T-helper 17 cell (primary cell): Measurements from ENCODE around the gene HNRNPK. TPM values are rescaled to one million over a fixed set of nuclear protein-coding genes. Genes with fewer than 3 reads are reported as not detected.

Experiments used
- ATAC-seq: fragments of 150-1000 bp; cut with Tn5 transposase; 2 replicates; pipeline ENCODE4 v1.10.0; 2021; ENCODE audit warnings: mild to moderate bottlenecking, moderate library complexity
- DNase-seq, 3 donors: peaks; one replicate each; pipeline versions ENCODE4 v3.0.0 to v3.0.0-alpha.2; 2020 to 2021
- H3K9me3 ChIP-seq: one replicate; pipeline ENCODE4 v1.7.0; 2013; ENCODE audit warnings: low read length, mild to moderate bottlenecking; ENCODE audit not compliant: control insufficient read depth, poor library complexity, severe bottlenecking
- H3K27ac Mint-ChIP-seq: one replicate; pipeline ENCODE4 v1.8.0; 2022; ENCODE audit warnings: mild to moderate bottlenecking, moderate library complexity, mixed read lengths
- H3K27me3 Mint-ChIP-seq: one replicate; pipeline ENCODE4 v1.8.0; 2022; ENCODE audit warnings: mixed read lengths
- H3K36me3 Mint-ChIP-seq: one replicate; pipeline ENCODE4 v1.8.0; 2022; ENCODE audit warnings: low read depth, mixed read lengths
- H3K4me1 Mint-ChIP-seq: one replicate; pipeline ENCODE4 v1.8.0; 2022; ENCODE audit warnings: mild to moderate bottlenecking, mixed read lengths
- H3K4me3 Mint-ChIP-seq: one replicate; pipeline ENCODE4 v1.8.0; 2022; ENCODE audit warnings: mild to moderate bottlenecking, moderate library complexity, mixed read lengths
- total RNA-seq, 4 donors: library from RNA in 2 of 4; stranded (reverse) in 2 of 4; gene quantifications; one replicate each; pipeline ENCODE4 v1.2.3 and lab custom pipeline; 2022 to 2026

The HNRNPK gene
- total RNA-seq (100 to 1,000 TPM; 612 to 613 TPM), total RNA-seq (lab: John Stamatoyannopoulos, UW) (705 to 872 reads per million in 2 donors)

DNA sequence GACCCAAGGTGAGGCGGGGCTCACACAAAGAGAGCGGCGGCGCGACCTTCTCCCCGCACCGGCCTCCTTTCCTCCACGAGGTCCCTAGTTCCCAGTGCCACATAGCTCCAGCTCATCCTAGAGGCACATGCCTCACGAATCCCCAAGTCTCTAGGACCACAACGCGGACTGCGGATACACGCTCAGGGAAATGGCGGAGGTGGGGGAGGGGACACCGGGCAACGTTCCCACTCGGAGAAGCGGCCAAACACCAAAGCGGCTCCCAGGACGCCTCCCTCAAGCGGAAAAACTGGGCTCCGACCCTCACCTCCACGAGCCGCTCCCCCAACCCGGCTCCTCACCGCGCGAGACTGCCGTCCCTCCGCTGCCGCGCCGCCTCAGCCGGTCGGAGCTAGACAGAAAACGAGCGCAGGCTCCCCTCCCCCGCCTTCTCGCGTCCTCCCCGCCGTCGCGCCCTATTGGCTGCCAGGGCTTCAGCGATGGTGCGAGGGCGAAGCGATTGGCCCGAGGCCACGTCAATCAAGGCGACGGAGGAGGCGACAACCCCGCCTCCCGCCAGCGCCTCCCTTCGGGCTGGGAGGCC, at the start of gene HNRNPK:
TSS of gene HNRNPK (minus strand) at position 404 of the 583 bp plus-strand sequence. CDS start 1,963 bp downstream, outside the sequence.
- DNase-seq (peak; percentile 99 to 100 (median 99)), ATAC-seq (peak; percentile 85)
- peaks cover 46% of the 10 kb centered on the region for H3K4me1 Mint-ChIP-seq
- peak within 1 kb of the TSS; percentile 99 for H3K4me3 Mint-ChIP-seq
- H3K9me3 ChIP-seq, result no peaks in the 10 kb centered on the region
- peaks cover 14% of the 10 kb centered on the region for H3K36me3 Mint-ChIP-seq
- H3K27me3 Mint-ChIP-seq, result no peaks in the 10 kb centered on the region
- H3K27ac Mint-ChIP-seq, result peak within 1 kb of the TSS; percentile 98

DNA sequence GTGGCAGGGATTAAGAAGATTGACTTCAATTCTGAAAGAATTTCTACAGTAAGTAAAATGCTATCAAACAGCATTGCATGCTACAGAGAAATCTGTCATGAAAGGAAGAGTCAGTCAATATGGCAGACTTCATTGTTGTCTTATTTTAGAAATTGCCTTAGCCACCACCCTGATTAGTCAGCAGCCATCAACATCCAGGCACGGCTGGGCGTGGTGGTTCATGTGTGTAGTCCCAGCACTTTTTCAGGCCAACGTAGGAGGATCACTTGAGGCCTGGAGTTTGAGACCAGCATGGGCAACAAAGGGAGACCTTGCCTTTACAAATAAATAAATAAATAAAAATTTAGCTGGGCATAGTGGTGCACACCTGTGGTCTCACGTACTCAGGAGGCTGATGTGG, 47.2 kb upstream of the HNRNPK start:
- Mint-ChIP-seq H3K27ac (no peak overlapping the region), H3K4me3 (no peak overlapping the region), H3K27me3 (peaks cover 6% of the 10 kb centered on the region), H3K36me3 (no peaks in the 10 kb centered on the region), H3K4me1 (no peaks in the 10 kb centered on the region)
- no peaks in the 10 kb centered on the region for H3K9me3 ChIP-seq
- ATAC-seq, result no peak
- DNase-seq, result no peak

DNA sequence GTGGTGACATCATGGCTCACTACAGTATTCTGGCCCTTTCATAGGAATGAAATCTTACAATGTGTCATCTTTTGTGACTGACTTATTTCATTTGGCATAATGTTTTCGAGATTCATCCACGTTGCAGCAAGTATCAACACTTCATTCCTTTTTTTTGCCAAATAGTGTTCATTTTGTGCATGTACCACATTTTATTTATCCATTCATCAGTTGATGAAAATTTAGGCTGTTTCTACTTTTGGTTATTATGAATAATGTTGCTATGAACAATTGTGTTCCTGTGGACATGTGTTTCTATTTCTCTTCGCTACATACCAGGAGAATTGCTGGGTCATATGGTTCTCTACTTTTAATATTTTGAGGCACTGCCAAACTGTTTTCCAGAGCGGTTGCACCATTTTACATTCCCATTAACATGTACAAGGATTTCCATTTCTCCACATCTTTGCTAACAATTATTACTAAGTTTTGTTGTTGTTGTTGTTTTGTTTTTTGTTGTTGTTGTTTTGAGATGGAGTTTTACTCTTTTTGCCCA, 44.1 kb upstream of the HNRNPK start:
- no peak overlapping the region for H3K4me3 Mint-ChIP-seq
- no peaks in the 10 kb centered on the region for H3K9me3 ChIP-seq
- H3K27ac Mint-ChIP-seq, result no peak overlapping the region
- no peak for ATAC-seq
- peaks cover 6% of the 10 kb centered on the region for H3K27me3 Mint-ChIP-seq
- no peaks in the 10 kb centered on the region for H3K36me3 Mint-ChIP-seq
- DNase-seq, result no peak
- no peaks in the 10 kb centered on the region for H3K4me1 Mint-ChIP-seq

DNA sequence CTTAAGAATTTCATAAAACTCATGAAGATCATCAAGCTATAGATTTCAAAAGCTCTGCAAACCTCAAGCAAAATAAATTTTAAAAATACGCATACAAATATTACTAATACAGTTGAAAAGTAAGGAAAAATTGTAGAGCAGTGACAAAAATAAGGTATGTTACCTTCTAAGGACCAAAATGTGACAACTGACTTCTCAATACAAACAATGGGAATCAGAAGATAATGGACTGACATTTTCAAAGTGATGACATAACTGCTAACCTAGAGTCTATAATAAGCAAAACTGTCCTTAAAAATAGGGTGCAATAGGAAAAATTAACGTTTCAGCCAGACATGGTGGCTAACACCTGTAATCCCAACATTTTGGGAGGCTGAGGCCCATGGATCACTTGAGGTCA, 27.6 kb upstream of the HNRNPK start:
- DNase-seq, result no peak
- Mint-ChIP-seq H3K36me3 (no peaks in the 10 kb centered on the region), H3K27me3 (no peaks in the 10 kb centered on the region), H3K4me3 (no peak overlapping the region), H3K27ac (no peak overlapping the region), H3K4me1 (no peaks in the 10 kb centered on the region)
- no peaks in the 10 kb centered on the region for H3K9me3 ChIP-seq
- no peak for ATAC-seq

DNA sequence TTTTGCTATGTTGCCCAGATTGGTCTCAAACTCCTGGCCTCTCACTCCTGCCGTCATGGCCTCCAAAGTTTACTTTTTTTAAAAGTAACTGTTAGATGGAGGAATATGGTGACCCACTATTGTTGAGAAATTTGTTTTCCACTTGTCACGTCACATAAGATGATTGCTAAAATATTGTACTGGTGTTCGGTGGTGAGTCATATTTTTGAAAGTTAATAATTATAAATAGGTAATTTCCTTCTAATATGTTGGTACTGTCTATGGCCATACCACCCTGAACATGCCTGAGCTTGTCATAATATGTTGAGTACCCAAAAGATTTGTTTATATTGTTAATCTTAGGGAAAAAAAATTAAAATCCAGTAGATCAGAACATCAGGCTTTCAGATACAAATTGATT, 23.2 kb upstream of the HNRNPK start:
- no peaks in the 10 kb centered on the region for H3K27me3 Mint-ChIP-seq
- H3K36me3 Mint-ChIP-seq, result no peaks in the 10 kb centered on the region
- no peak overlapping the region for H3K4me3 Mint-ChIP-seq
- no peak for DNase-seq
- no peak for ATAC-seq
- H3K9me3 ChIP-seq, result no peaks in the 10 kb centered on the region
- H3K4me1 Mint-ChIP-seq, result peaks cover 5% of the 10 kb centered on the region
- no peak overlapping the region for H3K27ac Mint-ChIP-seq

DNA sequence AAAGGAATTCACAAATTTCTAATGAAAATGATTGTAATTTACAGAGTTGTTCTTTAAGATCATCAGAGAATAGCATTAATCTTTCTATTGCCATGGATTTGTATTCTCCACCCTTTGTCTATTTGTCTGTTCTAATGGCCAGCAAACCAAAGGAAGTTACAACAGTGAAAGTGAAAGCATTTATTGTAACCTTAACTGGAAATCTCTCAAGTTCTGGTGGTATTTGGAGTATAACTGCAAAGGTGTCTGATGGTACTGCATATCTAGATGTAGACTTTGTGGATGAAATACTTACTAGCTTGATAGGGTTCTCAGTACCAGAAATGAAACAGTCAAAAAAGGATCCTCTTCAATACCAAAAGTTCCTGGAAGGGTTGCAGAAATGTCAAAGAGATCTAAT, 22.3 kb upstream of the HNRNPK start:
- peaks cover 5% of the 10 kb centered on the region for H3K4me1 Mint-ChIP-seq
- DNase-seq (no peak), ATAC-seq (no peak)
- H3K4me3 Mint-ChIP-seq, result no peak overlapping the region
- H3K9me3 ChIP-seq, result no peaks in the 10 kb centered on the region
- no peaks in the 10 kb centered on the region for H3K27me3 Mint-ChIP-seq
- H3K27ac Mint-ChIP-seq, result no peak overlapping the region
- H3K36me3 Mint-ChIP-seq, result no peaks in the 10 kb centered on the region

DNA sequence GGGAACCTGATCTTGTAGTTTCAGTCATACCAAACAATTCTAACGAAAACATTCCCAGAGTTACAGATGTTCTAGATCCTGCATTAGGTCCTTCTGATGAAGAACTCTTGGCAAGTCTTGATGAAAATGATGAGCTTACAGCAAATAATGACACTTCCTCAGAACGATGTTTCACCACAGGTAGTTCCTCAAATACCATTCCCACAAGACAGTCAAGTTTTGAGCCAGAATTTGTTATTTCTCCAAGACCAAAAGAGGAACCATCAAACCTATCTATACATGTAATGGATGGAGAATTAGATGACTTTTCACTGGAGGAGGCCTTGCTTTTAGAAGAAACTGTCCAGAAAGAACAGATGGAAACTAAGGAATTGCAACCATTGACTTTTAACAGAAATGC, 21.6 kb upstream of the HNRNPK start:
- Mint-ChIP-seq H3K27ac (no peak overlapping the region), H3K27me3 (no peaks in the 10 kb centered on the region), H3K4me1 (peaks cover 5% of the 10 kb centered on the region), H3K36me3 (no peaks in the 10 kb centered on the region), H3K4me3 (no peak overlapping the region)
- no peak for ATAC-seq
- H3K9me3 ChIP-seq, result no peaks in the 10 kb centered on the region
- no peak for DNase-seq

DNA sequence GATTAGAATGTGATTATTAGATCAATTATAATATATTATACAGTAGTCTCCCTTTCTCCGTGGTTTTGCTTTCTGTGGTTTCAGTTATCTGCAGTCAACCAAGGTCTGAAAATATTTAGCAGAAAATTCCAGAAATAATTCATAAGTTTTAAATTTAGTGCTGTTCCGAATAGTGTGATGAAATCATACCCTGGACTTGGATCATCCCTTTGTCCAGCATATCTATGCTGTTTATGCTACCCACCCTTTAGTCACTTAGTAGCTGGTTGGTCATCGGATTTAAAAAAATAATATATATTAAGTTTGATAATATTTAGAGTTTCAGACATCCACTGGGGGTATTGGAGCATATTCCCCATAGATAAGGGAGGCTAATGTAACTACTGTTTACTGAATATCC, 20.2 kb upstream of the HNRNPK start:
- Mint-ChIP-seq H3K27me3 (no peaks in the 10 kb centered on the region), H3K4me3 (no peak overlapping the region), H3K27ac (no peak overlapping the region), H3K36me3 (no peaks in the 10 kb centered on the region), H3K4me1 (peaks cover 5% of the 10 kb centered on the region)
- no peak for DNase-seq
- H3K9me3 ChIP-seq, result no peaks in the 10 kb centered on the region
- ATAC-seq, result no peak

DNA sequence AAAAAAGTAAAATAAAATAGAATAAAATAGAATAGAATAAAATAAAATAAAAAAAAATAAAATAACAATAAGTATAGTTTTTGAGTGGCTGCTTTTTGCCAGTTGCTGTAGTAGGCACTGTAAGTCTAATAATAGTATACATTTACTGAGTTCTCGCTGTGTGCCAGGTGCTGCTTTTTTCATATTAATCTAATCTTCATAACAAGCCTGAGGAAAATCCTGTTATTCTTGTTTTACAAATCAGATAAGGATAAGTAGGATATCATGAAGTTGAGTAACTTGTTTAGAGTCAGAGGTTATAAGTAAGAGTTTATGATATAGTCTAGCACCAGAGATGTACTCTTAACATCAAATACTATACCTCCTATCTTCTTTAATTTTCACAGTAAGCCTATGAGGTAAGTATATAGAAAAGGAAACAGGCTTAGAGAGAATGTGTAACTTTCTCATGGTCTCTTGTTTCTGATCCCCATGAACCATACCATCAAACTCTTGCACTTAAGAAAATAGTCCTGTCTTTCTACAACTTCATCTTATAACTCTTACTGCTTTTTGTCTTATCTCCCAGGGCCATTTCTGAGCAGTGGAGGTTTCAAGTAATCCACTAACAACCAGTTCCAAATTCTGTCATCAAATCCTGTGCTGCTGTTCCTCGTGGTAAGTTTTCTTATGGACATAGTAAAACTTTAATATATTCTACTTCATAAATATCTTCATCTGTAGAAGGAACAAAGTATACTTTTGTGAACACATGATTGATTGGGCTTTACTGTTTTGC, 19.3 kb upstream of the HNRNPK start:
- ATAC-seq, result no peak
- Mint-ChIP-seq H3K4me1 (peaks cover 5% of the 10 kb centered on the region), H3K27me3 (no peaks in the 10 kb centered on the region), H3K4me3 (no peak overlapping the region), H3K27ac (no peak overlapping the region), H3K36me3 (no peaks in the 10 kb centered on the region)
- DNase-seq, result no peak
- H3K9me3 ChIP-seq, result no peaks in the 10 kb centered on the region

DNA sequence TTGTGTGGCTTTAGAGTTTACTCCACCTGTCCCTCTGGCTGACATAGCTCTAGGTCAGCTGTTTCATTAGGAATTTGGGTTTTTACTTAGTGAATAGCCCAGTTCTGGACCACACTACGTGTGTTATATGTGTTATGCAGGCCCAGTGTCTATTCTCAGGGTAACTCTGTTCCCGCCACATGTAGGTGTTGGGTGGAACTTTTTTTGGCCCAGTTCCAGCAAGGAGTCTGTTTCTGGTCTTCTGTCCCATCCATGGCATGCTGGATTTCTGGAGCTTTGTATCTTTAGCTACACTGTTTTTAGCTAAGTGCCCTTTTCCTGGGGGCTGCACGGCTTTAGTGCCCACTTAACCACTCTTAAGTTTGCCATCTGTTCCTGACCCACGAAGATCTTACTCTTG, 16.1 kb upstream of the HNRNPK start:
- no peak for ATAC-seq
- no peaks in the 10 kb centered on the region for H3K27me3 Mint-ChIP-seq
- no peaks in the 10 kb centered on the region for H3K36me3 Mint-ChIP-seq
- H3K9me3 ChIP-seq, result no peaks in the 10 kb centered on the region
- H3K4me1 Mint-ChIP-seq, result peaks cover 2% of the 10 kb centered on the region
- no peak for DNase-seq
- H3K4me3 Mint-ChIP-seq, result no peak overlapping the region
- no peak overlapping the region for H3K27ac Mint-ChIP-seq

DNA sequence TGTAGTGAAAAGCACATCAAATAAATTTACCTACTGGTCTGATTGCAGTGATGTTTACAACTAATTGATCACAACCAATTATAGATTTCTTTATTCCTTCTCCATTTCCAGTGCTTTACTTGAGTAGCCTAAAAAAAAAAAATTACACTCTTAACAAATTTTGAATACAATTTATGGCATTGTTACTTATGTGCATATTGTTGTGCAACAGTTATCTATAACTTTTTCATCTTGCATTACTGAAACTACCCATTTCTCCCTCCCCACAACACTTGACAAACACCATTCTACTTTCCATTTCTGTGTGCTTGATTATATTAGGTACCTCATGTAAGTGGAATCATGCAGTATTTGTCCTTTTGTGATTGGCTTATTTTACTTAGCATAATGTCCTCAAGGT, 12.9 kb upstream of the HNRNPK start:
- no peaks in the 10 kb centered on the region for H3K9me3 ChIP-seq
- Mint-ChIP-seq H3K4me1 (no peaks in the 10 kb centered on the region), H3K4me3 (no peak overlapping the region), H3K27ac (peak overlapping the region; percentile 16), H3K27me3 (no peaks in the 10 kb centered on the region), H3K36me3 (no peaks in the 10 kb centered on the region)
- ATAC-seq (no peak), DNase-seq (no peak)

DNA sequence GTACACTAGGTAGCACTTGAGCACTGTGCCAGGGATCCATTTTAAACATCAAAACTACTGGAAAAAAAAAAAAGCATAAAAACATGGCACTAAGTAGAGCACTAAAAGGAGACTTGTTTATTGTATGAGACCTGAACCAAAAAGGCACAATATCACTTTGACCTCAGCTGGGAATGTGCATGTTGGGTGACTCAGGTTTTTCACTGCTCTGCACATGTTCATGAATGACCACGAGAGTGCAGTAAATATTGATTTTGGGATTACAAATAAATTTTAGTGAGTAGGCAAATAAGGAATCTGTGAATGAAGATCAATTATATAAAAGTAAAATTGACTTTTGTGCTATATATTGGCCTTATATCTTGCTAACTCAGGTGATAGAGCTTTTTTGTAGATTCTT, 12.4 kb upstream of the HNRNPK start:
- H3K27ac Mint-ChIP-seq, result peak overlapping the region; percentile 16
- no peaks in the 10 kb centered on the region for H3K27me3 Mint-ChIP-seq
- DNase-seq (no peak), ATAC-seq (no peak)
- no peaks in the 10 kb centered on the region for H3K36me3 Mint-ChIP-seq
- H3K9me3 ChIP-seq, result no peaks in the 10 kb centered on the region
- H3K4me1 Mint-ChIP-seq, result peaks cover 2% of the 10 kb centered on the region
- H3K4me3 Mint-ChIP-seq, result no peak overlapping the region

DNA sequence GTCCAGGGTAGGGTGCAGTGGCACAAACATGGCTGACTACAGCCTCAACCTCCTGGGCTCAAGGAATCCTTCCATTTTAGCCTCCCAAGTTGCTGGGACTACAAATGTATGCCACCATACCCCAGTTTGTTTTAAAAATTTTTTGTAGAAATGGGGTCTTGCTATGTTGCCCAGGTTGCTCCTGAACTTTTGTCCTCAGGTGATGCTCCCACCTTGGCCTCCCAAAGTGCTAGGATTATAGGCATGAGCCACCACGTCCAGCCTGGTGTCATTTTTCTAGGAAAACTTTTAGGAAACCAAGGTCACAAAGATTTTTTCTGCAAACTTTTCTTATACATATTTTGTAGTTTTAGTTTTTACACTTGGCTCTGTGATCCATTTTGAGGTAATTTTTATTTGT, 11.3 kb upstream of the HNRNPK start:
- peaks cover 7% of the 10 kb centered on the region for H3K4me1 Mint-ChIP-seq

DNA sequence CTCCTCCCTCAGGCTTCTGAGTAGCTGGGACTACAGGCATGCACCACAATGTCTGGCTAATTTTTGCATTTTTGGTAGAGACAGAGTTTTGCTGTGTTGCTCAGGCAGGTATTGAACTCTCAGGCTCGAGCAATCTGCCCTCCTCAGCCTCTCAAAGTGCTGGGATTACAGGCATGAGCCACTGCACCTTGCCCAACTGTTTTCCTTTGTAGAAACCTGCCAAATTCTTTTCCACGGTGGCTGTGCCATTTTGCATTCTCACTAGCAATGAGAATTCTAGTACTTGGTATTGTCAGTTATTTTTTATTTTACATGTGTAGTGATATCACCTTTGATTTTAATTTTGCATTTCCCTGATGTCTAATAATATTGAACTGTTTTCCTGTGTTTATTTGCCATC, 8.4 kb upstream of the HNRNPK start:
- H3K27ac Mint-ChIP-seq, result no peak overlapping the region
- no peaks in the 10 kb centered on the region for H3K36me3 Mint-ChIP-seq
- ATAC-seq (no peak), DNase-seq (no peak)
- no peaks in the 10 kb centered on the region for H3K9me3 ChIP-seq
- H3K4me1 Mint-ChIP-seq, result peaks cover 7% of the 10 kb centered on the region
- no peaks in the 10 kb centered on the region for H3K27me3 Mint-ChIP-seq
- H3K4me3 Mint-ChIP-seq, result no peak overlapping the region

More for the DNA sequence above, 11.3 kb upstream of the HNRNPK start:
- H3K4me3 Mint-ChIP-seq, result no peak overlapping the region
- no peaks in the 10 kb centered on the region for H3K27me3 Mint-ChIP-seq
- no peak overlapping the region for H3K27ac Mint-ChIP-seq
- no peaks in the 10 kb centered on the region for H3K9me3 ChIP-seq
- no peak for ATAC-seq
- no peaks in the 10 kb centered on the region for H3K36me3 Mint-ChIP-seq
- DNase-seq, result no peak
